ENCODE data around the gene ADGRA1. TPM values are rescaled to one million over a fixed set of nuclear protein-coding genes. Genes with fewer than 3 reads are reported as not detected.

The ADGRA1 gene
- total and polyA plus RNA-seq, 2 donors = 0.03 TPM; not detected in 1

DNA sequence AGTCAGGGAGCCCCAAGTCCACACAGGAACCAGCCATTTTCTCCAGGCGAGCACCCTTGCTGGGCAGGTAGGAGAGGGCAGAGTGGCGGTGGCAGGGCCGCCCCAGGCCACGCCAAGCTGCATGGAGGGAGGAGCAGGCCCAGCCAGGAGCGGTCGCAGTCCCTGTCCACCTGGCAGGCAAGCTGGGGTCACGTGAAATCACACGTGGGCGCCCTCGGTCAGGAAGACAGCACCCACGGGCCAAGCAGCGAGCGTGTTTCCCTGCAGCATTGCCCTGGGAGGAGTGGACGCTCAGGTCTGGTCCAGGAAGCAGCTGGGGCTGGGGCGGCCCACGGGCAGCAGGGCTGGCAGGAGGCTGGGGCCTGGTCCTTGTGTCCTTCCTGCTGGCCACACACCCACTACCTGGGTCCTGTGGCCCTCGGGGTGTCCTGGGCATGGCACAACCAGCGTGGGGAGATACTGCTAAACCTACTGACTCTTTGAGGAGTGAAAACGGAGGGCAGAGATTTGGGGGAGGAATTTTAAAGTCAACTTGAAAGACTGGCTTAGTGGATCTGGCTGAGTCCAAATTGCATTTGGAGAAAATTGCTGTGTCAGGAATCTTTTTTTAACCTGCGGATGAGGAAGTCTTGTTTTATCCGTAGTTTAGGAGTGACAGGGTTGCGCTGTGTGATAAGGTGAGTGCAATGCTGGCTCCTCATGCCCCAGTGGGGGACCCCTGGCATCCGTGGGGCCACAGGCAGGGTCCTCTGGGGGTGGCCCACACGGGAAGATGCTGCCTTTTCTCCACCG lies 12.2 kb upstream of the ADGRA1 start:
- no peak for DNase-seq (ENCODE audit: extremely low spot score)
- Histone ChIP-seq H3K27ac (ENCODE audit: low read depth) (no peak overlapping the region), H3K4me1 (ENCODE audit: insufficient read depth) (no peaks in the 10 kb centered on the region), H3K36me3 (ENCODE audit: insufficient read depth) (no peaks in the 10 kb centered on the region), H3K4me3 (ENCODE audit: low read depth, low read length) (no peak overlapping the region)
- 84% methylated on average over 25 of the region's 25 CpGs for WGBS

DNA sequence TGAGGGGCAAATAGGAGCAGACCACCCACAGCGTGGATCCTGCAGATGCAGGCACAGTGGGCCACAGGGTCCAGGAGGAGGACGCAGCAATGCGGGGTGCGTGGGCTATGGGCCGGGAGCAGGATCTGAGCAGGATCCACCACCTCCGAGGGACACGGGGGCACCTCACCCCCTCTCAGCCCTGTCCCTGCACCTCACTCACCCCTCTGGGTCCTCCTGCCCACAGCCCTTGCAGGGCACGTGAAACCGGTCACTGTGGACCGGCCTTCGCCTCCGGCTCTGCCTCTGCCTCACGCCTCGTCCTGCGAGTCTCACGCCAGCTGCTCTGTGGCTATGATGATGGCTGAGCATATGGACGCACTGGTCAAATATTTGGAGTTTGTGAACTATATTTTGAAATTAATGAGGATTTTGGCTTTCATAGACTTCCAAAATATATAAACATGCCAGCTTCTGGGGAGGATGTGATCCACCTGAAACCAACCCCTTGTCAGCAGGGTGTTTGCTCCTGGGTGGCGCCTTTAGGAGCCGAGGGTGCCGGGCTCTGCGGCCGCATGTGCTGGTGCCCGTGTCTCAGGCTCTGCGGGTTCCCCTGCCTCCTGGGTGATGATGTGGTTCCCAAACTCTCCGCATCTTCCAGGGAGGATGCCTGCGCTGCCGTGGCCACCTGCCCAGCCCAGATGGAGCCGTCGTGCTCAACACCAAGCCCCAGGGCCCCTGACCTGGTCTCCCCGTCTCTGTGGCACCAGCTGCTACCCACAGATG lies 11.3 kb upstream of the ADGRA1 start:
- no peaks in the 10 kb centered on the region for H3K36me3 ChIP-seq (ENCODE audit: insufficient read depth)
- H3K4me3 ChIP-seq (ENCODE audit: low read depth, low read length) = no peak overlapping the region
- DNase-seq (ENCODE audit: extremely low spot score) = no peak
- no peaks in the 10 kb centered on the region for H3K4me1 ChIP-seq (ENCODE audit: insufficient read depth)
- 84% methylated on average over 30 of the region's 30 CpGs for WGBS
- H3K27ac ChIP-seq (ENCODE audit: low read depth) = no peak overlapping the region

DNA sequence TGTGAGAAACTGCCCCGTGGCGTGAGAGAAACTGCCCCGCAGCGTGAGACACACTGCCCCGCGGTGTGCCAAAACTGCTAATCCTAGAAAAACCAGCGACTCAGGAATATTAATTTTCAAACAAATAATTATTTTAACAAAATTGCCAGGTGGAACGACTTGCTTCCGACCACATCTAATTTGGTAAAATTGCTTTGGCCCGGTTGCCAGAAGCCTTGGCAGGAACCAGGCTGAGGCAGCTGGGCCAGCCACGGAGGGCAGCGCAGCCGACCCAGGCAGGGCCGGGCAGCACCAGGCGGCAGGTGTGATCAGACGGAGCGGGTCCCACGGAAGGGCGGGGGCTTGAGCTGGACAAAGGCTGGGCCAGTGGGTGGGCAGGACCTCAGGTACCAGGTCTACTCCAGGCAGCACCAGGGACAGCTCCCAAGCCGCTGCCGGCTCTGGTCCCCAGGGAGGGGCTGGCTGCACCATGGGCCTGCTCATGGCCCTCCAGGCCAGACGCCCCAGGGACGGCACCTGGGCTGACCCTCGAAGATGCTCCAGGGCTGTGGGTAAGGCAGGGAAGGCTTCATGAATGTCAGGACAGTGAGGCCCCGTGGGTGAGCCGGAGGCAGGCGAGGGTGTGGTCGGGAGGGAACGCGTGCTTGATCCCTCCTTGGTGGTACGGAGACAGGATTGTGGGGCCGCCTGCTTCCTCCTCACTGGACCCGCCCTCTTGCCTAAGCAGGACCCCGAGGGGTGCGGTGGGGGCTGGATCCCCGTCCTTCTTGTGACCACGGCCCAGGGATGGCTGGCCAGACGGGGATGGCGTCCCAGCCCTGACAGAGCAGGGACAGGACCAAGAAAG lies 7.7 kb upstream of the ADGRA1 start:
- Histone ChIP-seq H3K4me1 (ENCODE audit: insufficient read depth) (no peaks in the 10 kb centered on the region), H3K36me3 (ENCODE audit: insufficient read depth) (no peaks in the 10 kb centered on the region), H3K27ac (ENCODE audit: low read depth) (no peak overlapping the region), H3K4me3 (ENCODE audit: low read depth, low read length) (no peak overlapping the region)
- DNase-seq (ENCODE audit: extremely low spot score) = no peak
- WGBS = 57% methylated on average over 39 of the region's 39 CpGs

DNA sequence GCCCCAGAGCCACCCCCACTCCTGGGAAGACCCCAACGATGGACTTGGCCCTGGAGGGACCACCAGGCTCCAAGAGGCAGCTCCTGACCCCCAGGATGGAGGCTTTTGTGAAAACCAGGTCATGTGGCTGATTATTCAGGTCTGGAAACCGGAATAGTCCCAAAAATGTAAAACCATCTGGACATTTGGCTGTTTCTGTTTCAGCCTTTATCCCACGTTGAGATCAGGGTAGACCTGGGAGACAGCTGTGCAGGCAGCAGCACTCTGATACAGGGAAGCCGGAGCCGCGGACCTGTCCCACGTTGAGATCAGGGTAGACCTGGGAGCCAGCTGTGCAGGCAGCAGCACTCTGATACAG lies 7.1 kb upstream of the ADGRA1 start:
- 71% methylated on average over 7 of the region's 7 CpGs for WGBS
- no peak for DNase-seq (ENCODE audit: extremely low spot score)
- Histone ChIP-seq H3K4me3 (ENCODE audit: low read depth, low read length) (no peak overlapping the region), H3K4me1 (ENCODE audit: insufficient read depth) (no peaks in the 10 kb centered on the region), H3K27ac (ENCODE audit: low read depth) (no peak overlapping the region), H3K36me3 (ENCODE audit: insufficient read depth) (no peaks in the 10 kb centered on the region)

DNA sequence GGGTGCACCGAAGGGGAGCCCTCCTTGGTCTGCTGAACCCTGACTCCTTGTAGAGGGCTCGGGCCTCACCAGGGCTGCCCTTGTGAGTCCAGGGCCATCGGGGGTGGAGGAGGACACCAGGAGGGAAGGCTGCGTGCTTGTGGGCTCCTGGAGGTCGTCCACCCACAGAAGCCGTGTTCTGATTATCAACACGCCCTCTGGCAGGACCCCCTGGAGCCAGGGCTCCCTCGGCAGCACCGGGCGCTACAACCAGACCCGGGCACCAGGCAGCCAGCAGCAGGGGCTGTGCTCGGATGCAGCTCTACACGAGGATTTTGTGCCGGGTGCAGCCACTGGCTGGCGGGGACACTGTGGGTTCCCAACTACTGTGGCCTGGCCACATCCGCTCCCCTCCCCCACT lies 6.1 kb upstream of the ADGRA1 start:
- H3K4me1 ChIP-seq (ENCODE audit: insufficient read depth) = no peaks in the 10 kb centered on the region
- WGBS = 89% methylated on average over 16 of the region's 16 CpGs

DNA sequence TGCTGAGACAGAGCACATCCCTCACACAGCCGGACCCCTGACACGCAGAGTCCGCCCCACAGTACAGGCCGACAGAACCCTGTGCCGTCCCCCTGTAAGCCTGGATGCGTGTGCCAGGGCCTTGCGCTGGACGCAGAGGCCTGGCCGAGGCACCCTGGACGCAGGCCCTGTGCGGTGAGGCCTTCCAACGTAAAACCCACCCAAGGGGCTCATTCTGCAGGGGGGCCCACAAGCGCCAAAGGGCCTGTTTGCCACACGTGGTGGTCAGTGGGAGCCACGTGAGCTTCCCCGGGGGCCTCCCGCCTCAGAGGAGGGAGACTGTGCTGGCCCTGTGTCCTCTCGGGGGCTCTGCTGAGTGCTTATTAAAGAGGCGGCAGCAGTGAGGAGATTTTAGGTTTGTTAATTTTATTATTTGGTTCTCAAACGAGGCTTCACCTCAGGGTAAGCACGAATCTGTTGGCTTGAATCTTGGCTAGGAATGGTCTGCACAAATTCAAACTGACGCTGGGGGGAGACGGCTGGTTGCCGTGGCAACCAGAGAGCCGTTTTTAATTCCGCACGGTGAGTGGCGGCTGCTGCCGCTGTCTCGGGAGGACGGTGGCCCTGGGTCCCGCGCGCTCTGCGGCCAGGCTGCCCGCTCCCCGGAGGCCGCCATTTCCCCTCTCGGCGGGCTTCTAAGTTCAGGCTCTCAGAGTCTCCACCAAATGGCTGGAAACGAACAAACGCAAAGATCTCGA lies 4.9 kb upstream of the ADGRA1 start:
- no peak for DNase-seq (ENCODE audit: extremely low spot score)
- no peaks in the 10 kb centered on the region for H3K4me1 ChIP-seq (ENCODE audit: insufficient read depth)
- WGBS = 56% methylated on average over 43 of the region's 43 CpGs
- H3K36me3 ChIP-seq (ENCODE audit: insufficient read depth) = no peaks in the 10 kb centered on the region
- no peak overlapping the region for H3K4me3 ChIP-seq (ENCODE audit: low read depth, low read length)
- no peak overlapping the region for H3K27ac ChIP-seq (ENCODE audit: low read depth)

More for the DNA sequence above, 6.1 kb upstream of the ADGRA1 start:
- DNase-seq (ENCODE audit: extremely low spot score) = no peak
- H3K4me3 ChIP-seq (ENCODE audit: low read depth, low read length) = no peak overlapping the region
- no peaks in the 10 kb centered on the region for H3K36me3 ChIP-seq (ENCODE audit: insufficient read depth)
- H3K27ac ChIP-seq (ENCODE audit: low read depth) = no peak overlapping the region

DNA sequence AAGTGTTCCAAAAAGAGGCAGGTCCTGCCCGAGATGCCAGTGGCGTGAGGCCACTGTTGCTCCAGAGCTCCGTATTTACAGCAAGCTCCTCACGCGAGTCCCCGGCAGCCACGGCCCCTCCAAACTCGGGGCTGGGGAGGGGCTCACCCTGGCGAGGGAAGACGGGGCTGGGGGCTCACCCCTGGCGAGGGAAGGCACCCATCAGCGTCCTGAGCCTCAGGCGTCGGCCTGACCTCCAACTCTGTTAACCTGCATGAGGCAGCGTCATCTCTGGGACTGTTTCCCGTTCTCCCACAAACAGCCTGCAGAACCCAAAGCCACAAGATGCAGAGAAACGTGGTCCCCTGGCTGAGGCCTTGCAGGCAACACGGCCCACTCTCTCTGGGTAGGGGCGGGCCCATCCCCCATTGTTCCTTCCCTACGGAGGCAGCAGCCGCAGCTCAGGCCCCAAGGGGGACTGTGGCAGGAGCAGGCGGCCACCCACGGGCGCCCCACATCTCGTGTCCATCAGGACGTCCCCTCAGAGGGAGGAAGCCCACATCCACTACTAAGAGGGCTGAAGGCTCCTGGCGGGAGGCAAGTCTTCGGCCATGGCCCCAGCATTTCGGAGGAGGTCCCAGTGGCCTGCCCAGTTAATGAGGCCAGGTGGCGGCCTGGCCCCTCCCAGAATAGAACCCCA lies 4.2 kb upstream of the ADGRA1 start:
- WGBS = 65% methylated on average over 30 of the region's 30 CpGs
- no peak for DNase-seq (ENCODE audit: extremely low spot score)
- no peak overlapping the region for H3K4me3 ChIP-seq (ENCODE audit: low read depth, low read length)

DNA sequence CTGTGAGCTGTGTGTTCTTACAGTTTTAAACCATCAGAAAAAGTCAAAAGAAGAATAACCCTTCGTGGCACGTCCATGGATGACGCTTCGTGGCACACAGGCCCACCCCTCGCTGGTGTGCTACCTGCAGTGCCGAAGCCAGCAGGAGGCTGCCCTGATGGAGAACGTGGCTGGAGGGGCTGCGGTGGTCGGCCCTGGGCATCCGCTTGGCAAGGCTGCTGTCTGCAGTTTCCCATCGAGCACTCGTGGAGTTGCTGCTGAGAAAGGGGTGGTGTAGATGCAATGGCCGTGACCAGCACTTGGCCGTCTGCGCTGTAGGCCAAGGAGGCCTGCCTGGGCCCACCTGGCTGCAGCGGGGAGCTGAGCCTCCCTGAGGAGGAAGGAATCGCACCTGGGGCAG lies 3.2 kb upstream of the ADGRA1 start:
- 87% methylated on average over 17 of the region's 17 CpGs for WGBS
- no peaks in the 10 kb centered on the region for H3K36me3 ChIP-seq (ENCODE audit: insufficient read depth)
- H3K4me1 ChIP-seq (ENCODE audit: insufficient read depth) = no peaks in the 10 kb centered on the region
- DNase-seq (ENCODE audit: extremely low spot score) = no peak
- no peak overlapping the region for H3K4me3 ChIP-seq (ENCODE audit: low read depth, low read length)
- no peak overlapping the region for H3K27ac ChIP-seq (ENCODE audit: low read depth)

More for the DNA sequence above, 4.2 kb upstream of the ADGRA1 start:
- H3K36me3 ChIP-seq (ENCODE audit: insufficient read depth) = no peaks in the 10 kb centered on the region
- H3K27ac ChIP-seq (ENCODE audit: low read depth) = no peak overlapping the region
- no peaks in the 10 kb centered on the region for H3K4me1 ChIP-seq (ENCODE audit: insufficient read depth)

DNA sequence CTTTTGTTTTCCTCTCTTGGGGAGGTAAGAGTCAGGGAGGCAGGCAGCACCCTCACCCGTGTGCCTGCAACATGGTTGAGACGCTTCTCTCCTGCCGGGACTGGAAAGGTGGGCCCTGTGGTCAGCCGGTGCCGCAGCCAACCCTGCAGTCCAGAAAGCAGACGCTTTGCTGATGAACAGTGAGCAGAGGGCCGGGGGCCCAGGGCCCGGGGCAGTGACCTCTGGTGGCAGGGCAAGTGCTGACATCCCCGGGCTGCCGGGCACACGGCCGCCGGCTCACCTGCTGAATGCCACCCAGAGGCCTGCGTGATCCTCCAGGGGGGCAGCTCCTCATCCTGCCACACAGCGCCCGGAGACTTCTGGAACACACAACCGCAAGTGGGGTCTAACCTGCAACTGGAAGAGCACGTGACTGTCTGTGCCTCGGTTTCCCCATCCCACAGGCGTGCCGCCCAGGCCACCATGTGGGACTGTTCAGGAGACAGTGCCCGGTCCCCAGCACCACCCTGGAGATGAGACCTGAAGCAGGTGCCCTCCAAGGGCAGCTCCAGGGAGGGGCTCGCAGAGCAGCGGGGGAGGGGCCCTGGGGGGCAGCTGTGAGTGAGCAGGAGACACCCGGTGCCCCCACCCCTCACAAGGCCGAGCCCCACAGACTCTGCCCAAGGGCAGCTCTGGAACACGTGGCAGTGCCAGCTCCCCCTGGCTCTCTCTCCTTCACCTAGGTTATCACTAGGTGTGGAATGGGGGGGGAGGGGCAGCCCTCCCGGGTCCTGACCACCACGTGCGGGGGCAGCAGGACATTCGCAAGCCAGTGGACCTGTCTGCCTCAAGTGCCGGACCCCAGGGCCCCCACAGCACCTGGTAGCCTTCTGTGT lies 2.2 kb upstream of the ADGRA1 start:
- 80% methylated on average over 32 of the region's 32 CpGs for WGBS
- no peaks in the 10 kb centered on the region for H3K4me1 ChIP-seq (ENCODE audit: insufficient read depth)
- H3K4me3 ChIP-seq (ENCODE audit: low read depth, low read length) = no peak overlapping the region
- no peaks in the 10 kb centered on the region for H3K36me3 ChIP-seq (ENCODE audit: insufficient read depth)
- no peak for DNase-seq (ENCODE audit: extremely low spot score)
- H3K27ac ChIP-seq (ENCODE audit: low read depth) = no peak overlapping the region

DNA sequence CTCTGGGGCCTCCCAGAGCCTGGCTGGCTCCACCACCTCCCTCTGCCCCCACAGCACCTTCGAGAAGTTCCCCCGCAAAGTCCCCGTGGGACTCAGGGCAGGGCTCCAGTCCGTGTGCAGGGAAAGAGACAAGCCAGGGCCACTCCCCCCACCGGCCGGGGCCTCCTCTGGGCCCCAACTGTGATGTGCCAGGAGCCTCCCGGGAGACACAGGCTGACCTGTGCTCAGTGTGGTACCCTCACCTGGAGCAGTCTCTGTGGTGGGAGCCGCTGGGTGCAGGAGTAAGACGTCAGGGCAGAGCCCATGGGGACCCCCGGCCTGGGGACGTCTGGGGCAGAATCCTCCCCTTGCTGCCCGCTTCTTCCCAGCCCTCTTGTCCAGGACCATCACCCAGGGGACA lies 1.5 kb upstream of the ADGRA1 start:
- Histone ChIP-seq H3K4me1 (ENCODE audit: insufficient read depth) (no peaks in the 10 kb centered on the region), H3K27ac (ENCODE audit: low read depth) (no peak overlapping the region), H3K36me3 (ENCODE audit: insufficient read depth) (no peaks in the 10 kb centered on the region), H3K4me3 (ENCODE audit: low read depth, low read length) (no peak overlapping the region)
- no peak for DNase-seq (ENCODE audit: extremely low spot score)
- WGBS = 46% methylated on average over 12 of the region's 12 CpGs

DNA sequence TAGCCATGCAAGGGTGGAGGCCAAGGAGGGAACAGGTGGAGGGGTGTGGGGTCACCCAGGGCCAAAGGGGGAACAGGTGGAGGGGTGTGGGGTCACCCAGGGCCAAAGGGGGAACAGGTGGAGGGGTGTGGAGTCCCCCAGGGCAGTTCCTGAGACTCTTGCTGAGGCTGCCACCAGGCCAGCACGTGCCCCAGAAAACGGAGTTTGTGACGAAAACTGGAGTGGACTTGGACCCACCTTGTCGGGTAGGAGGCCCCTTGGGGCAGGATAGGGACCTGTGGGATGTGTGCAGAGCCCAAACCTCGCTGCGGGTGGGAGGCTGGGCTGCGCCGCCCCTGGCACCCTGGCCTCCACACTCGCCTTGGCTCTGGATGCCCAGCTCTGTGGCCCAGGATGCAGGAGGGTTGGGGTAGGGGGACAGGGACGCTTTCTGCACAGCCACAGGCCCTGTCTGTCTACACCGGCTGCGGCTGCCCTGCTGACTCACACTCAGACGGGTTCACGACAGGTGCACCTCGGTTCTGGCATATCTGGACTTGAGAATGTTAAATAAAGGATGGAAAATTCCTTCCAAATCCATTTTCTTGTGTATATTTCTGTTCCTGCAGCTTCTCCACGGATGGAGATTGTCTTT lies 562 bp upstream of the ADGRA1 start:
- H3K4me3 ChIP-seq (ENCODE audit: low read depth, low read length) = no peak overlapping the region
- H3K27ac ChIP-seq (ENCODE audit: low read depth) = no peak overlapping the region
- no peaks in the 10 kb centered on the region for H3K4me1 ChIP-seq (ENCODE audit: insufficient read depth)
- DNase-seq (ENCODE audit: extremely low spot score) = no peak
- 46% methylated on average over 16 of the region's 16 CpGs for WGBS
- no peaks in the 10 kb centered on the region for H3K36me3 ChIP-seq (ENCODE audit: insufficient read depth)

Data from urinary bladder (tissue), 4 donors.